ENCODE results near the gene ING4.

Gene ING4

DNA sequence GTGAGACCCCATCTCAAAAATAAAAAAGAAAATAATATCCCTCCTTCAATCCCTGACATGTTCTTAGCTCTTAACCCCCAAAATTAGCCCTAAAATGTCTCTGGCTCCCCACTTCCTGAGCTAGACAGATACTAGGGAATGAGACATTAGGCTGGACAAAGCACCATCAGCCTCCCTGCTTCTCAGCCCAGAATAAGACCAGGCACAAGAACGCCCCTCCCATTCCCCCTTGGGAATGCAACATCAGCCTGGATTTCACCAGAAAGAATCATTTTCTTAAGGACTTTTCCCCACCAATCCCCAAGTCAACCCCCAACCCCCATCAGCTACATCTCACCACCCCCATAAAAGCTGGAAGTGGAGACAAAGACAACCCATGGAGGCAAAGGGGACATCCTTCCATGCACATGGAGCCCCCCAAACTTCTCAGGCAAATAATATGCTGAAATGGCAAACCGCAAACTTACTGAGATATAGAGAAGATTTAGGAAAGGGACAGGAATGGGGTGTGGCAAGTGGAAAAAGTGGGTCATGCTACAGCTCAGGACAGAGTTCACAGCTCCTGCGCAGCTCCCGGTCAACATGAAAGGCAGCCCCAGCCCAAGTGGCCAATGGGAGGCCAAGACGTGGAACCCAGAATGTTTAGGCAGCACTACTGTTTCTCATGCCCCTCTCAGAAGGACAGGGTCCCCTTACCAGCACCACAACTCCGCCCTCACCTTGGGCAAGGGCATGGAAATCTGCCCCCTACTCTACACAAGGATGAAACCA is 58.5 kb downstream of the ING4 start:
- in situ Hi-C loops (cut with MboI; ENCODE audit: low sequenced_read_pairs, unreplicated experiment) = no loop called here
- DNase-seq (ENCODE audit: low spot score) = no peak
- TF ChIP-seq, protein P1, sequence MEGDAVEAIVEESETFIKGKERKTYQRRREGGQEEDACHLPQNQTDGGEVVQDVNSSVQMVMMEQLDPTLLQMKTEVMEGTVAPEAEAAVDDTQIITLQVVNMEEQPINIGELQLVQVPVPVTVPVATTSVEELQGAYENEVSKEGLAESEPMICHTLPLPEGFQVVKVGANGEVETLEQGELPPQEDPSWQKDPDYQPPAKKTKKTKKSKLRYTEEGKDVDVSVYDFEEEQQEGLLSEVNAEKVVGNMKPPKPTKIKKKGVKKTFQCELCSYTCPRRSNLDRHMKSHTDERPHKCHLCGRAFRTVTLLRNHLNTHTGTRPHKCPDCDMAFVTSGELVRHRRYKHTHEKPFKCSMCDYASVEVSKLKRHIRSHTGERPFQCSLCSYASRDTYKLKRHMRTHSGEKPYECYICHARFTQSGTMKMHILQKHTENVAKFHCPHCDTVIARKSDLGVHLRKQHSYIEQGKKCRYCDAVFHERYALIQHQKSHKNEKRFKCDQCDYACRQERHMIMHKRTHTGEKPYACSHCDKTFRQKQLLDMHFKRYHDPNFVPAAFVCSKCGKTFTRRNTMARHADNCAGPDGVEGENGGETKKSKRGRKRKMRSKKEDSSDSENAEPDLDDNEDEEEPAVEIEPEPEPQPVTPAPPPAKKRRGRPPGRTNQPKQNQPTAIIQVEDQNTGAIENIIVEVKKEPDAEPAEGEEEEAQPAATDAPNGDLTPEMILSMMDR (IDR thresholded peaks at IDR 0.05; ENCODE audit: borderline replicate concordance, control extremely low read depth, extremely low read depth, insufficient read depth, missing control alignments) = no peak

DNA sequence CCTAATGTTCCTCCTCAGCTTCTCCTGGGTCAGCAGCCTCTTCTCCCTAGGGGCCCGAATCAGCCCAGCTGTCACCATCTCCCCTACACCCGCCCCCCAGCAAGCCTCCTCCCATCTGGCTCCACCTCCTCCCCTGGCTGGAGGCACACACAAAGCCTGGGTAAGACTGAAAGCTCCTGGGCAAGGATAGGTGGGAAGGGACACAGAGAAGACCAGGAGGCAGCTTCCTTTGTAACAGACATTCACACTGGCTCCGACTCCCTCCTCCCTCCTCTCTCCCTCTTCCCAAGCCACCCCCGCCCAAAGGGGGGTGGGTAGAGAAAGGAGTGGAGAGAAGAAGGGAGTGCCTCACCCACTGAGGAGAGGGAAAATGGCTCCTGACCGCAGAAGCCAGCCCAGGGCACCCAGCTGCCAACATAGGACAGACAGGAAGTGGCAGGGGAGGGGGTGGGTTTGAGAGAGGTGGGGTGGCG is 59.8 kb downstream of the ING4 start:
- in situ Hi-C loops (cut with MboI; ENCODE audit: low sequenced_read_pairs, unreplicated experiment) = no loop called here
- DNase-seq (ENCODE audit: low spot score) = no peak
- TF ChIP-seq, protein P1 (IDR thresholded peaks at IDR 0.05; ENCODE audit: borderline replicate concordance, control extremely low read depth, extremely low read depth, insufficient read depth, missing control alignments) = no peak

DNA sequence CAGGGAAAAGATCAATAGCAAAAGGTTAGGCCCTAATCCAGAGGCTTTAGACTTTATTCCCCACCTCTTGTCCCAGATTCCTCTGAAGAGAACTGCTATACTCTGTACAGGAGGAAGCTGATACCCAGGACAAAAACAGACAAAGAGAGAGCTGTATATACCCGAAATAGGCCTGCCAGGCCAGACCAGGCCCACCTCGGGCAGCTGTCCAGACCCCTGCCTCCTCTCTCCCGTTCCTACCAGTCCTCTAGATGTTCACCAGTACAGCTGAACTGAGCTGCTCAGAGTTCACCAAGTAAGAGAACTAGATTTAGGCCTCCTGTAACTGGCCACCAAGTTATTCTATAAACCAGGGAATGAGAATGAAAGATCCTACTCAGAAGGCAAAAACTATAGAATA is 60.4 kb downstream of the ING4 start:
- in situ Hi-C loops (cut with MboI; ENCODE audit: low sequenced_read_pairs, unreplicated experiment) = no loop called here
- no peak for DNase-seq (ENCODE audit: low spot score)
- TF ChIP-seq, protein P1 (IDR thresholded peaks at IDR 0.05; ENCODE audit: borderline replicate concordance, control extremely low read depth, extremely low read depth, insufficient read depth, missing control alignments) = no peak

Measured in GM13976 (cell line).